ENCODE data around the gene CARMIL1. TPM values are rescaled to one million over a fixed set of nuclear protein-coding genes. Genes with fewer than 3 reads are reported as not detected.

CARMIL1 gene
- 12.4 to 15.7 TPM (median 14.2 TPM) in 3 replicates for total RNA-seq

GRCh38 chr6:25278914-25279747, at the start of gene CARMIL1:
CARMIL1 (plus strand) TSS chr6:25279374; CDS start chr6:25279796, 422 bp downstream.
- peak within 1 kb of the TSS; percentile 72 for H3K27ac Mint-ChIP-seq

GRCh38 chr6:25229671-25230321, 49.4 kb upstream of the CARMIL1 start:
- peak overlapping the region; percentile 43 for H3K27ac Mint-ChIP-seq
- no peaks in the 10 kb centered on the region for H3K9me3 Mint-ChIP-seq
- no peak for DNase-seq (ENCODE audit: low spot score in 2 of 2, unreplicated experiment in 2 of 2)

More at GRCh38 chr6:25278914-25279747, at the start of gene CARMIL1:
- peak within 1 kb of the TSS; percentile 82 for H3K4me3 Mint-ChIP-seq
- TF ChIP-seq CTCF (IDR thresholded peaks at IDR 0.05; ENCODE audit: unreplicated experiment): peak; percentile 43
- H3K4me1 Mint-ChIP-seq: peaks cover 36% of the 10 kb centered on the region
- DNase-seq (ENCODE audit: low spot score in 2 of 2, unreplicated experiment in 2 of 2): peak; percentile 73 to 81
- no peaks in the 10 kb centered on the region for H3K27me3 Mint-ChIP-seq (ENCODE audit: low read depth)
- no peaks in the 10 kb centered on the region for H3K9me3 Mint-ChIP-seq
- H3K36me3 Mint-ChIP-seq: no peaks in the 10 kb centered on the region

GRCh38 chr6:25232479-25232878, 46.7 kb upstream of the CARMIL1 start:
- Mint-ChIP-seq H3K9me3 (no peaks in the 10 kb centered on the region), H3K36me3 (no peaks in the 10 kb centered on the region), H3K4me3 (no peak overlapping the region), H3K4me1 (peaks cover 37% of the 10 kb centered on the region), H3K27me3 (ENCODE audit: low read depth) (peaks cover 5% of the 10 kb centered on the region), H3K27ac (no peak overlapping the region)
- DNase-seq (ENCODE audit: low spot score in 2 of 2, unreplicated experiment in 2 of 2): no peak
- TF ChIP-seq CTCF (IDR thresholded peaks at IDR 0.05; ENCODE audit: unreplicated experiment): no peak

More at GRCh38 chr6:25229671-25230321, 49.4 kb upstream of the CARMIL1 start:
- no peak overlapping the region for H3K4me3 Mint-ChIP-seq
- TF ChIP-seq CTCF (IDR thresholded peaks at IDR 0.05; ENCODE audit: unreplicated experiment): no peak
- H3K36me3 Mint-ChIP-seq: no peaks in the 10 kb centered on the region
- peaks cover 31% of the 10 kb centered on the region for H3K4me1 Mint-ChIP-seq
- peaks cover 3% of the 10 kb centered on the region for H3K27me3 Mint-ChIP-seq (ENCODE audit: low read depth)

- Mint-ChIP-seq H3K27me3 (ENCODE audit: low read depth) (peaks cover 5% of the 10 kb centered on the region), H3K36me3 (no peaks in the 10 kb centered on the region), H3K4me1 (peaks cover 41% of the 10 kb centered on the region), H3K9me3 (no peaks in the 10 kb centered on the region), H3K4me3 (no peak overlapping the region), H3K27ac (no peak overlapping the region)
- no peak for TF ChIP-seq CTCF (IDR thresholded peaks at IDR 0.05; ENCODE audit: unreplicated experiment)
- DNase-seq (ENCODE audit: low spot score in 2 of 2, unreplicated experiment in 2 of 2): no peak
Observed at GRCh38 chr6:25233226-25233625, 45.9 kb upstream of the CARMIL1 start.

- H3K27ac Mint-ChIP-seq: peak overlapping the region; percentile 74
- peaks cover 9% of the 10 kb centered on the region for H3K9me3 Mint-ChIP-seq
- no peak for DNase-seq (ENCODE audit: low spot score in 2 of 2, unreplicated experiment in 2 of 2)
- H3K4me1 Mint-ChIP-seq: peaks cover 48% of the 10 kb centered on the region
- H3K36me3 Mint-ChIP-seq: no peaks in the 10 kb centered on the region
- no peak for TF ChIP-seq CTCF (IDR thresholded peaks at IDR 0.05; ENCODE audit: unreplicated experiment)
- H3K27me3 Mint-ChIP-seq (ENCODE audit: low read depth): peaks cover 5% of the 10 kb centered on the region
- no peak overlapping the region for H3K4me3 Mint-ChIP-seq
Observed at GRCh38 chr6:25237579-25237978, 41.6 kb upstream of the CARMIL1 start.

Measured in mesothelial cell of epicardium (in vitro differentiated cells).